ENCODE measurements around the gene BZW2. TPM values are rescaled to one million over a fixed set of nuclear protein-coding genes. Genes with fewer than 3 reads are reported as not detected.

BZW2 gene
- total and polyA plus RNA-seq, 2 experiments from 2014 or later = 72.1 to 96.7 TPM

DNA sequence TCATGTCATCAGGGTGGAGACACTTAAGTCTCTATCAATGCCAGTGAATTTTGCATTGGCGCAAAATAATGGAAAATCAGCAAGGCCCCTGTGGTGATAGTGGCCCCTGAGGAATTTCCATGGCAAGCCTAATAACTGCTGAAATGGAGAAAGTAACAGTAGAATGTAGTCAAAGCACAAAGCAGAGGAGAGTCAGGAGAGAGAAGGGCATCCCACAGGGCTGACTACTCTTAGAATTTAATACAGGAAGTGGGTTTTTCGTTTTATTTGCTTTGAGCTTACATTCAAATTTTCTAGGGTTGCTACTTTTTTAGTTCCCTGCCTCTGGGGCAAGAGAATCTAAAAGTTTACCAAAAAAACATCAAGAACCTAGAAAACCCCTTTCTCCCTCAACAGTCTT is 39.0 kb downstream of the BZW2 start:
- Histone ChIP-seq H2AFZ (no peak overlapping the region), H3K9me3 (ENCODE audit: low read depth) (no peaks in the 10 kb centered on the region), H3K4me2 (no peak overlapping the region), H3K27ac (peak overlapping the region; percentile 22), H3K36me3 (replicated peaks; ENCODE audit: insufficient read depth, low read depth) (peaks cover 3% of the 10 kb centered on the region), H3K4me1 (ENCODE audit: insufficient read depth) (no peaks in the 10 kb centered on the region), H3K9me2 (replicated peaks; ENCODE audit: insufficient read depth) (no peaks in the 10 kb centered on the region), H3K4me3 (no peak overlapping the region), H3K27me3 (no peaks in the 10 kb centered on the region), H3K79me2 (peaks cover 3% of the 10 kb centered on the region), H4K20me1 (ENCODE audit: insufficient read depth, poor library complexity, severe bottlenecking) (no peaks in the 10 kb centered on the region)
- TF ChIP-seq, protein P1, sequence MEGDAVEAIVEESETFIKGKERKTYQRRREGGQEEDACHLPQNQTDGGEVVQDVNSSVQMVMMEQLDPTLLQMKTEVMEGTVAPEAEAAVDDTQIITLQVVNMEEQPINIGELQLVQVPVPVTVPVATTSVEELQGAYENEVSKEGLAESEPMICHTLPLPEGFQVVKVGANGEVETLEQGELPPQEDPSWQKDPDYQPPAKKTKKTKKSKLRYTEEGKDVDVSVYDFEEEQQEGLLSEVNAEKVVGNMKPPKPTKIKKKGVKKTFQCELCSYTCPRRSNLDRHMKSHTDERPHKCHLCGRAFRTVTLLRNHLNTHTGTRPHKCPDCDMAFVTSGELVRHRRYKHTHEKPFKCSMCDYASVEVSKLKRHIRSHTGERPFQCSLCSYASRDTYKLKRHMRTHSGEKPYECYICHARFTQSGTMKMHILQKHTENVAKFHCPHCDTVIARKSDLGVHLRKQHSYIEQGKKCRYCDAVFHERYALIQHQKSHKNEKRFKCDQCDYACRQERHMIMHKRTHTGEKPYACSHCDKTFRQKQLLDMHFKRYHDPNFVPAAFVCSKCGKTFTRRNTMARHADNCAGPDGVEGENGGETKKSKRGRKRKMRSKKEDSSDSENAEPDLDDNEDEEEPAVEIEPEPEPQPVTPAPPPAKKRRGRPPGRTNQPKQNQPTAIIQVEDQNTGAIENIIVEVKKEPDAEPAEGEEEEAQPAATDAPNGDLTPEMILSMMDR (IDR thresholded peaks at IDR 0.05; ENCODE audit: poor library complexity) = no peak
- no peak for TF ChIP-seq EZH2phosphoT487 (IDR thresholded peaks at IDR 0.05; ENCODE audit: low read depth, severe bottlenecking, unreplicated experiment)
- no peak for TF ChIP-seq EZH2 (IDR thresholded peaks at IDR 0.05; ENCODE audit: borderline replicate concordance)
- WGBS (ENCODE audit: low lambda C conversion rate, missing lambda C conversion rate) = 59% methylated on average over 2 of the region's 2 CpGs
- no peak for DNase-seq (ENCODE audit: low spot score)

DNA sequence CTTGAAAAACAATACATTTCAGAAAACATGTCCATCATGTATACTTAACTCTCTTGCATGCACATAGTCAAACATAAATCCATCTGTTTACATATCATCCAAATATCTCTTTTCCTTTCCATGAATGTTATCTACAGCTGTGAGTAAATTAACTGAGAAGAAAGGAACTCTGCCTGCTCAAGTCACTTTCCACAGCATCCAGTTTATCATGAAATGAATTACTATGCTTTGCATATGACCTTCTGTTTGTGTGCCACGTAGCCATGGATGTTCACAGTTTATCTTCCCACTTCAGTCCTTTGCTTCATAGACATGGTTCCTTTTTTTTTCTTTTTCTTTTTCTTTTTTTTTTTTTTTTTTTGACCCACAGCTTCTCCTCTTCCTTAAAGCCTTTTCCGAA is 39.6 kb downstream of the BZW2 start:
- Histone ChIP-seq H3K9me3 (ENCODE audit: low read depth) (no peaks in the 10 kb centered on the region), H3K4me2 (no peak overlapping the region), H3K9me2 (replicated peaks; ENCODE audit: insufficient read depth) (no peaks in the 10 kb centered on the region), H2AFZ (no peak overlapping the region), H3K79me2 (peaks cover 3% of the 10 kb centered on the region), H3K4me3 (no peak overlapping the region), H3K27ac (no peak overlapping the region), H3K36me3 (replicated peaks; ENCODE audit: insufficient read depth, low read depth) (peaks cover 4% of the 10 kb centered on the region), H3K4me1 (ENCODE audit: insufficient read depth) (no peaks in the 10 kb centered on the region), H3K27me3 (no peaks in the 10 kb centered on the region), H4K20me1 (ENCODE audit: insufficient read depth, poor library complexity, severe bottlenecking) (no peaks in the 10 kb centered on the region)
- TF ChIP-seq EZH2phosphoT487 (IDR thresholded peaks at IDR 0.05; ENCODE audit: low read depth, severe bottlenecking, unreplicated experiment) (no peak), EZH2 (IDR thresholded peaks at IDR 0.05; ENCODE audit: borderline replicate concordance) (no peak)
- TF ChIP-seq, protein P1 (IDR thresholded peaks at IDR 0.05; ENCODE audit: poor library complexity) = no peak
- DNase-seq (ENCODE audit: low spot score) = no peak
- 80% methylated on average over 2 of the region's 2 CpGs for WGBS (ENCODE audit: low lambda C conversion rate, missing lambda C conversion rate)

DNA sequence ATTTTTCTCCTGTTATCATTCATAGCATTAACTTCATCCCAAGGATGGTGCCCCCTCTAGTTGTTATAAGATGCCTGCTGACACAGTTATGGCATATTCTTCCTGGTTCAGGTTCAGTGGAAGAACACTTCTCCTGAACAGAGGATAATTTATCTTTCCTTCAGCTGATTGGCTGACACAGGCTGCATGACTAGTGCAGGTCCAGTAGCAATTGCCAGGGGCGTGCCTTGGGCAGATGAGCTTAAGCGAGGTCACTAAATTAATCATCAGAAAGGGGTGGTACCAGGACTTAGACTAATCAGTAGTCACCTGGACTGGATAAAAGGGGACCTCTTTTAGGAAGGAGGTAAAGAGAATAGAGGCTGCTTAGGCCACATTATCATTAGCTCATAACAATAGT is 42.3 kb downstream of the BZW2 start:
- H3K27me3 ChIP-seq = no peaks in the 10 kb centered on the region
- no peaks in the 10 kb centered on the region for H4K20me1 ChIP-seq (ENCODE audit: insufficient read depth, poor library complexity, severe bottlenecking)
- no peak for TF ChIP-seq EZH2phosphoT487 (IDR thresholded peaks at IDR 0.05; ENCODE audit: low read depth, severe bottlenecking, unreplicated experiment)
- no peak for TF ChIP-seq EZH2 (IDR thresholded peaks at IDR 0.05; ENCODE audit: borderline replicate concordance)
- TF ChIP-seq, protein P1 (IDR thresholded peaks at IDR 0.05; ENCODE audit: poor library complexity) = no peak
- H2AFZ ChIP-seq = no peak overlapping the region
- H3K36me3 ChIP-seq (replicated peaks; ENCODE audit: insufficient read depth, low read depth) = peaks cover 4% of the 10 kb centered on the region
- H3K4me3 ChIP-seq = no peak overlapping the region
- no peaks in the 10 kb centered on the region for H3K4me1 ChIP-seq (ENCODE audit: insufficient read depth)
- no peak for DNase-seq (ENCODE audit: low spot score)
- WGBS (ENCODE audit: low lambda C conversion rate, missing lambda C conversion rate) = 94% methylated on average over 2 of the region's 2 CpGs
- H3K27ac ChIP-seq = no peak overlapping the region
- no peaks in the 10 kb centered on the region for H3K9me2 ChIP-seq (replicated peaks; ENCODE audit: insufficient read depth)
- H3K9me3 ChIP-seq (ENCODE audit: low read depth) = no peaks in the 10 kb centered on the region
- no peaks in the 10 kb centered on the region for H3K79me2 ChIP-seq
- no peak overlapping the region for H3K4me2 ChIP-seq

DNA sequence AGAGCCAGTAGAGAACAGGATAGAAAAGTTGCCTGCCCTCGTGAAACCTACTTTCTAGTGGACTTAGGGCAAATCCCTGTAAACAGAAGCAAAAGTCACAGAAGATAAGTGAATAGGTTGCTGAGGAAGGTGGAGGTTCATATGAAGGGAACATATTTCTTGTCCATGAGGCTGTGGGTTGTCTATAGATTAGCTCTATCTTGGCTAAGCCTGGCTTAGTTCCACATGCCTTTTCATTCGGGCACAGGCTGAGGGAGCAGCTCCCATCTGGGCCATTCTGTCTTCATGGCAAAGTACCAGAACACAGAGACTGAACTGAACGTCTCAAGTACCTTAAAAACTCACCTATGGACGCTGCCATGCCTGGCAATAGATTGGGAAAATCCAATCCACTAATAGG is 45.3 kb downstream of the BZW2 start:
- peaks cover 4% of the 10 kb centered on the region for H3K36me3 ChIP-seq (replicated peaks; ENCODE audit: insufficient read depth, low read depth)

More for the DNA sequence above, 45.3 kb downstream of the BZW2 start:
- DNase-seq (ENCODE audit: low spot score) = no peak
- no peak overlapping the region for H2AFZ ChIP-seq
- H3K4me1 ChIP-seq (ENCODE audit: insufficient read depth) = no peaks in the 10 kb centered on the region
- no peaks in the 10 kb centered on the region for H4K20me1 ChIP-seq (ENCODE audit: insufficient read depth, poor library complexity, severe bottlenecking)
- WGBS (ENCODE audit: low lambda C conversion rate, missing lambda C conversion rate) = 85% methylated on average over 4 of the region's 4 CpGs
- no peak overlapping the region for H3K4me3 ChIP-seq
- H3K4me2 ChIP-seq = no peak overlapping the region
- no peaks in the 10 kb centered on the region for H3K9me2 ChIP-seq (replicated peaks; ENCODE audit: insufficient read depth)
- no peaks in the 10 kb centered on the region for H3K27me3 ChIP-seq
- no peak overlapping the region for H3K27ac ChIP-seq
- H3K79me2 ChIP-seq = no peaks in the 10 kb centered on the region
- no peaks in the 10 kb centered on the region for H3K9me3 ChIP-seq (ENCODE audit: low read depth)
- TF ChIP-seq, protein P1 (IDR thresholded peaks at IDR 0.05; ENCODE audit: poor library complexity) = no peak
- TF ChIP-seq EZH2phosphoT487 (IDR thresholded peaks at IDR 0.05; ENCODE audit: low read depth, severe bottlenecking, unreplicated experiment) = no peak
- TF ChIP-seq EZH2 (IDR thresholded peaks at IDR 0.05; ENCODE audit: borderline replicate concordance) = no peak

Measured in hepatocyte (in vitro differentiated cells).